Smooth muscle cell (in vitro differentiated cells): ENCODE results near the gene KLHL26. TPM values are rescaled to one million over a fixed set of nuclear protein-coding genes. Genes with fewer than 3 reads are reported as not detected.

Experiments used
- DNase-seq: peaks from one replicate; lab custom pipeline; 2025; ENCODE audit not compliant: unreplicated experiment; lab: John Stamatoyannopoulos, UW
- H2AFZ ChIP-seq: fragments of 200-600 bp; sonication (generic); 2 replicates; pipeline ENCODE4 v1.6.0; 2016; ENCODE audit warnings: antibody characterized with exemption, low read depth, mild to moderate bottlenecking
- H3F3A ChIP-seq: fragments of 200-600 bp; sonication (generic); 2 replicates; pipeline ENCODE4 v1.6.0; 2017; ENCODE audit warnings: antibody characterized with exemption, low read depth
- H3K27ac ChIP-seq: fragments of 200-600 bp; sonication (generic); 2 replicates; pipeline ENCODE4 v1.5.1; 2016; ENCODE audit warnings: low read depth, mild to moderate bottlenecking
- H3K27me3 ChIP-seq: fragments of 200-600 bp; sonication (generic); 2 replicates; pipeline ENCODE4 v1.6.1; 2016; ENCODE audit warnings: low read depth, mild to moderate bottlenecking
- H3K36me3 ChIP-seq: fragments of 200-600 bp; sonication (generic); 2 replicates; pipeline ENCODE4 v1.5.1; 2016; ENCODE audit warnings: low read depth
- H3K4me1 ChIP-seq: fragments of 200-600 bp; sonication (generic); 2 replicates; pipeline ENCODE4 v1.5.1; 2016; ENCODE audit warnings: low read depth
- H3K4me2 ChIP-seq: fragments of 200-600 bp; sonication (generic); 2 replicates; pipeline ENCODE4 v1.6.0; 2016; ENCODE audit warnings: mild to moderate bottlenecking
- H3K4me3 ChIP-seq: fragments of 200-600 bp; sonication (generic); 2 replicates; pipeline ENCODE4 v1.5.1; 2016; ENCODE audit warnings: mild to moderate bottlenecking
- H3K79me2 ChIP-seq: fragments of 200-600 bp; sonication (generic); 2 replicates; pipeline ENCODE4 v1.6.0; 2016; ENCODE audit warnings: low read depth, mild to moderate bottlenecking
- H3K9ac ChIP-seq: fragments of 200-600 bp; sonication (generic); 2 replicates; pipeline ENCODE4 v1.6.0; 2016; ENCODE audit warnings: low read depth
- H3K9me3 ChIP-seq: fragments of 200-600 bp; sonication (generic); replicated peaks from 2 replicates; pipeline ENCODE4 v1.5.1; 2016; ENCODE audit warnings: low read depth
- H4K20me1 ChIP-seq: fragments of 200-600 bp; sonication (generic); 2 replicates; pipeline ENCODE4 v1.6.0; 2016; ENCODE audit warnings: low read depth
- CTCF ChIP-seq: fragments of 200-600 bp; sonication (generic); IDR thresholded peaks from 2 replicates; pipeline ENCODE4 v1.5.1; 2017; ENCODE audit warnings: borderline replicate concordance, mild to moderate bottlenecking, antibody characterized with exemption; ENCODE audit not compliant: insufficient read depth, poor library complexity, severe bottlenecking
- WGBS: methylation state at CpG from one replicate; pipeline ENCODE4 v1.1.7; 2016; ENCODE audit warnings: low lambda C conversion rate; 5-methylcytosine and 5-hydroxymethylcytosine counted together
- polyA plus RNA-seq: library from polyadenylated mRNA; unstranded; fragments of >200 nt; fragmentation: Nextera tagmentation; extraction: Ambion mirVana; gene quantifications from 2 replicates; pipeline ENCODE4 v1.2.1, GENCODE V29; 2016
- total RNA-seq: library from RNA; depleted of rRNA; stranded (reverse); fragments of >200 nt; gene quantifications from 2 replicates; pipeline ENCODE4 v1.2.3, GENCODE V29; 2014

KLHL26 gene
- total and polyA plus RNA-seq, 2 experiments from 2014 or later, result 3.9 to 7.6 TPM

- peaks cover 12% of the 10 kb centered on the region for H3F3A ChIP-seq
- no peaks in the 10 kb centered on the region for H3K9me3 ChIP-seq
- H3K4me1 ChIP-seq, result peaks cover 28% of the 10 kb centered on the region
- H4K20me1 ChIP-seq, result peaks cover 46% of the 10 kb centered on the region
- H3K27ac ChIP-seq, result no peak overlapping the region
- WGBS, result 23% methylated on average over 17 of the region's 17 CpGs
- H3K79me2 ChIP-seq, result peaks cover 27% of the 10 kb centered on the region
- no peak for DNase-seq
- peak overlapping the region; percentile 90 for H3K4me2 ChIP-seq
- peak overlapping the region; percentile 57 for H3K4me3 ChIP-seq
- TF ChIP-seq CTCF, result no peak
- H3K9ac ChIP-seq, result no peak overlapping the region
- no peak overlapping the region for H2AFZ ChIP-seq
- H3K36me3 ChIP-seq, result no peaks in the 10 kb centered on the region
- peaks cover 48% of the 10 kb centered on the region for H3K27me3 ChIP-seq
These were observed 31.7 kb upstream of the KLHL26 start for GRCh38 chr19:18605196-18605545.

GRCh38 chr19:18605546-18606280 is 31.1 kb upstream of the KLHL26 start:
- TF ChIP-seq CTCF, result no peak
- peaks cover 27% of the 10 kb centered on the region for H3K79me2 ChIP-seq
- 6% methylated on average over 55 of the region's 65 CpGs for WGBS
- H4K20me1 ChIP-seq, result peaks cover 44% of the 10 kb centered on the region
- H3K27ac ChIP-seq, result no peak overlapping the region
- no peak overlapping the region for H3K9ac ChIP-seq
- peaks cover 33% of the 10 kb centered on the region for H3K4me1 ChIP-seq
- DNase-seq, result no peak
- no peaks in the 10 kb centered on the region for H3K36me3 ChIP-seq
- peaks cover 53% of the 10 kb centered on the region for H3K27me3 ChIP-seq
- peaks cover 12% of the 10 kb centered on the region for H3F3A ChIP-seq
- H3K4me3 ChIP-seq, result peak overlapping the region; percentile 57
- no peak overlapping the region for H2AFZ ChIP-seq
- H3K9me3 ChIP-seq, result no peaks in the 10 kb centered on the region
- H3K4me2 ChIP-seq, result peak overlapping the region; percentile 90

GRCh38 chr19:18606281-18607225 is 30.3 kb upstream of the KLHL26 start, which contains the start of gene CRLF1:
TSS of gene CRLF1 (minus strand) at chr19:18606799. CDS start at chr19:18606656, 143 bp downstream.
- 5% methylated on average over 12 of the region's 116 CpGs for WGBS
- TF ChIP-seq CTCF, result no peak
- Histone ChIP-seq H4K20me1 (peaks cover 36% of the 10 kb centered on the region), H3K4me3 (peak within 1 kb of the TSS; percentile 57), H3K9me3 (no peaks in the 10 kb centered on the region), H3K36me3 (no peaks in the 10 kb centered on the region), H3K9ac (no peak within 1 kb of the TSS), H3K27ac (no peak within 1 kb of the TSS), H3F3A (peaks cover 12% of the 10 kb centered on the region), H3K4me2 (peak within 1 kb of the TSS; percentile 91), H3K27me3 (peaks cover 62% of the 10 kb centered on the region), H2AFZ (no peak within 1 kb of the TSS), H3K79me2 (peaks cover 27% of the 10 kb centered on the region), H3K4me1 (peaks cover 40% of the 10 kb centered on the region)
- DNase-seq, result no peak
